NCI-H1417 treated with DMSO at 0.1 percent for 48 hours (cell line): ENCODE data around the gene SRD5A1.

Experiments used
- DNase-seq: peaks from one replicate; lab custom pipeline; 2025; lab: John Stamatoyannopoulos, UW

SRD5A1 gene

GRCh38 chr5:6604341-6604740 is 28.9 kb upstream of the SRD5A1 start:
- no peak for DNase-seq

- no peak for DNase-seq
Observed at GRCh38 chr5:6604946-6605345, 28.3 kb upstream of the SRD5A1 start.

GRCh38 chr5:6606884-6607558 is 26.2 kb upstream of the SRD5A1 start:
- no peak for DNase-seq

- DNase-seq: no peak
Observed at GRCh38 chr5:6607559-6607936, 25.7 kb upstream of the SRD5A1 start.

- DNase-seq: no peak
Observed at GRCh38 chr5:6608016-6608415, 25.2 kb upstream of the SRD5A1 start.

- no peak for DNase-seq
Observed at GRCh38 chr5:6611334-6612256, 21.6 kb upstream of the SRD5A1 start.

- no peak for DNase-seq
Observed at GRCh38 chr5:6615034-6615815, 18.0 kb upstream of the SRD5A1 start.

- no peak for DNase-seq
Observed at GRCh38 chr5:6616632-6617031, 16.6 kb upstream of the SRD5A1 start.

GRCh38 chr5:6623228-6623627 is 10.0 kb upstream of the SRD5A1 start:
- DNase-seq: no peak

- DNase-seq: no peak
Observed at GRCh38 chr5:6623941-6624340, 9.3 kb upstream of the SRD5A1 start.

- DNase-seq: no peak
Observed at GRCh38 chr5:6626508-6626907, 6.7 kb upstream of the SRD5A1 start.

- no peak for DNase-seq
Observed at GRCh38 chr5:6631441-6631840, 1.8 kb upstream of the SRD5A1 start.

- no peak for DNase-seq
Observed at GRCh38 chr5:6632324-6632887, 834 bp upstream of the SRD5A1 start.

- no peak for DNase-seq
Observed at GRCh38 chr5:6633469-6634245, 417 bp downstream of the SRD5A1 start.

GRCh38 chr5:6634306-6634705 is 1.1 kb downstream of the SRD5A1 start:
- no peak for DNase-seq

GRCh38 chr5:6634788-6635430 is 1.7 kb downstream of the SRD5A1 start:
- no peak for DNase-seq

- DNase-seq: no peak
Observed at GRCh38 chr5:6636293-6636692, 3.1 kb downstream of the SRD5A1 start.

GRCh38 chr5:6637022-6637421 is 3.8 kb downstream of the SRD5A1 start:
- DNase-seq: no peak

GRCh38 chr5:6637590-6637989 is 4.3 kb downstream of the SRD5A1 start:
- DNase-seq: no peak

- DNase-seq: no peak
Observed at GRCh38 chr5:6638236-6638635, 5.0 kb downstream of the SRD5A1 start.

GRCh38 chr5:6642655-6643054 is 9.4 kb downstream of the SRD5A1 start:
- no peak for DNase-seq
